ENCODE data around the gene MEF2C.
A peak's percentile ranks its signal among the peaks of the same experiment; 100 is the strongest.

MEF2C gene

GRCh38 chr5:88886252-88886651, 3.3 kb upstream of the MEF2C start:
- Mint-ChIP-seq H3K4me1 (peaks cover 39% of the 10 kb centered on the region), H3K9me3 (no peaks in the 10 kb centered on the region), H3K36me3 (ENCODE audit: low read depth) (no peaks in the 10 kb centered on the region), H3K4me3 (peak overlapping the region; percentile 29 to 69 (median 53)), H3K27ac (no peak overlapping the region), H3K27me3 (ENCODE audit: low read depth) (peaks cover 55% of the 10 kb centered on the region)
- no peak for TF ChIP-seq CTCF (IDR thresholded peaks at IDR 0.05; ENCODE audit: unreplicated experiment in 3 of 3)

DNA sequence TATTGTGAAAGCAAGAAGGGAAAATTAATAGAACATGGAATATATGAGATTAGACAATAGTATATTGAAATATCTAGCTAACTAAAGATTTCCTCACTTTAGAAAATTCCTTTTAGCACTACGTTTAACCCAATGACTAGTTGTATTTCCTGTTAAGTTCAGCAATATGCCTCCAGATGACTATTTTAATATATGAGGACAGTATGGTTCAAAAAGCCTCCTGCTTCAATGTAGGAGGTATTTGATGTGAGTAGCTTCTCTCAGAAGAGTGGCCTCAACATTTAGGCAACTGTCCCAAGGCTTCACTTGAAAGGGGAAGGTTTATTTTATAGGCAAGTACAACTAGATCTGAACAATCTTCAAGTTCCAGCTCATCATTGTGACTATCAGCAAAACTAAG, 2.0 kb upstream of the MEF2C start:
- peaks cover 32% of the 10 kb centered on the region for H3K4me1 Mint-ChIP-seq
- no peak for TF ChIP-seq CTCF (IDR thresholded peaks at IDR 0.05; ENCODE audit: unreplicated experiment in 3 of 3)
- peak overlapping the region; percentile 91 to 96 (median 93) for H3K4me3 Mint-ChIP-seq
- no peaks in the 10 kb centered on the region for H3K9me3 Mint-ChIP-seq
- peaks cover 46% of the 10 kb centered on the region for H3K27me3 Mint-ChIP-seq (ENCODE audit: low read depth)
- H3K27ac Mint-ChIP-seq: peak overlapping the region in 1 of 3 experiments; percentile 95
- no peaks in the 10 kb centered on the region for H3K36me3 Mint-ChIP-seq (ENCODE audit: low read depth)

DNA sequence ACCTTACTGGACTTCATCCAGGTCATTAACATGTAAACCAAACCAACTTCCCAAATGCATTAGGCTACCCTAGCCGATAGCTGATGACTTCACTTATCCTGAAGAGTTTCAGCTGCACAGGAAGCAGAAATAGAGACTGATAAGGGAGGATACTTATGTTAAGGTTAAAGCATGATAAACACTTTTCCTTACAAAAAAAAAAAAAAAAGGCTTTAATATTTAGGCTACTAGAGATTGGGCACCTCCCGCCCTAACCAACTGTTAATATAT, 1.6 kb upstream of the MEF2C start:
- no peaks in the 10 kb centered on the region for H3K36me3 Mint-ChIP-seq (ENCODE audit: low read depth)
- no peak for TF ChIP-seq CTCF (IDR thresholded peaks at IDR 0.05; ENCODE audit: unreplicated experiment in 3 of 3)
- H3K4me1 Mint-ChIP-seq: peaks cover 27% of the 10 kb centered on the region
- peak overlapping the region; percentile 91 to 96 (median 93) for H3K4me3 Mint-ChIP-seq
- peaks cover 41% of the 10 kb centered on the region for H3K27me3 Mint-ChIP-seq (ENCODE audit: low read depth)
- H3K9me3 Mint-ChIP-seq: no peaks in the 10 kb centered on the region
- peak overlapping the region in 2 of 3 experiments; percentile 94 to 95 for H3K27ac Mint-ChIP-seq

- Mint-ChIP-seq H3K36me3 (ENCODE audit: low read depth) (no peaks in the 10 kb centered on the region), H3K9me3 (no peaks in the 10 kb centered on the region), H3K4me1 (peaks cover 22% of the 10 kb centered on the region), H3K27me3 (ENCODE audit: low read depth) (peaks cover 36% of the 10 kb centered on the region), H3K27ac (peak overlapping the region; percentile 88 to 95 (median 94)), H3K4me3 (peak overlapping the region; percentile 91 to 96 (median 93))
- TF ChIP-seq CTCF (IDR thresholded peaks at IDR 0.05; ENCODE audit: unreplicated experiment in 3 of 3): no peak
These were observed 1.0 kb upstream of the MEF2C start for GRCh38 chr5:88883836-88884607.

- peaks cover 12% of the 10 kb centered on the region for H3K4me1 Mint-ChIP-seq
- no peaks in the 10 kb centered on the region for H3K9me3 Mint-ChIP-seq
- TF ChIP-seq CTCF (IDR thresholded peaks at IDR 0.05; ENCODE audit: unreplicated experiment in 3 of 3): no peak
- peak overlapping the region; percentile 88 to 95 (median 94) for H3K27ac Mint-ChIP-seq
- peaks cover 24% of the 10 kb centered on the region for H3K27me3 Mint-ChIP-seq (ENCODE audit: low read depth)
- peak overlapping the region; percentile 91 to 96 (median 93) for H3K4me3 Mint-ChIP-seq
- H3K36me3 Mint-ChIP-seq (ENCODE audit: low read depth): no peaks in the 10 kb centered on the region
These were observed 527 bp downstream of the MEF2C start for GRCh38 chr5:88882276-88883038.

All from nephron (organoid).